HCT116 (cell line): Measurements from ENCODE around the gene UBTD2. TPM values are rescaled to one million over a fixed set of nuclear protein-coding genes. Genes with fewer than 3 reads are reported as not detected.

ENCODE experiments used
- ATAC-seq: fragments of 200-7000 bp; cut with Tn5 transposase; 2 replicates; pipeline ENCODE4 v1.9.1; 2020; ENCODE audit warnings: mild to moderate bottlenecking, moderate library complexity
- BruUV-seq: library from RNA; stranded (reverse); fragments of 400-500 nt; replicated peaks from 2 replicates; lab custom pipeline; 2021; lab: Mats Ljungman, UMichigan
- CTCF ChIA-PET: fragments of 300-600 bp; sonication (Branson Sonifier 250); formaldehyde crosslinking; loops from one replicate; lab custom pipeline; 2021; ENCODE audit warnings: antibody characterized with exemption; lab: Charles Lee
- POLR2A ChIA-PET: fragments of 300-600, 350-600 bp; sonication (Branson Sonifier 250); formaldehyde crosslinking; loops from one replicate; lab custom pipeline; 2021; ENCODE audit warnings: antibody characterized with exemption; lab: Charles Lee
- RAD21 ChIA-PET, 2 experiments: fragments of 300-600 bp; sonication (Branson Sonifier 250); formaldehyde crosslinking; loops; one replicate each; lab custom pipeline; 2023; ENCODE audit warnings: low total read pairs in 2 of 2; ENCODE audit not compliant: uncharacterized antibody in 2 of 2, unreplicated experiment in 2 of 2, low non-redundant PET in 1 of 2; lab: Charles Lee
- DNase-seq: peaks from one replicate; pipeline ENCODE4 v3.0.0-alpha.2; 2010; ENCODE audit warnings: low read depth, low spot score
- H2AFZ ChIP-seq: fragments of 200-600 bp; shearing (Covaris generic), sonication (generic); 2 replicates; pipeline ENCODE4 v1.6.1; 2017; ENCODE audit warnings: low read depth, mixed run types, mixed read lengths, antibody characterized with exemption, low read length; ENCODE audit not compliant: poor library complexity, severe bottlenecking
- H3K27ac ChIP-seq: 2 replicates; pipeline ENCODE4 v1.5.1; 2012; ENCODE audit warnings: low read depth, low read length
- H3K27me3 ChIP-seq: fragments of 200-600 bp; sonication (generic); 2 replicates; pipeline ENCODE4 v1.6.1; 2016; ENCODE audit warnings: mixed run types, low read length, mixed read lengths; ENCODE audit not compliant: insufficient read depth
- H3K36me3 ChIP-seq, 2 experiments: fragments of 200-500 bp in 1 of 2; fragments of 200-600 bp in 1 of 2; sonication (Bioruptor generic) in 1 of 2; sonication (generic) in 1 of 2; 2 replicates each; pipeline versions ENCODE4 v1.5.1 to v1.6.1; 2014 to 2016; ENCODE audit warnings: low read length in 2 of 2, inconsistent platforms in 1 of 2, mixed read lengths in 1 of 2, mixed run types in 1 of 2; ENCODE audit not compliant: insufficient read depth in 2 of 2, control insufficient read depth in 1 of 2
- H3K4me1 ChIP-seq, 2 experiments: fragments of 200-600 bp in 1 of 2; sonication (generic) in 1 of 2; 2 replicates each; pipeline versions ENCODE4 v1.5.1 to v1.6.1; 2012 to 2017; ENCODE audit warnings: low read length in 2 of 2, inconsistent platforms in 1 of 2, mild to moderate bottlenecking in 1 of 2, mixed read lengths in 1 of 2, mixed run types in 1 of 2, moderate library complexity in 1 of 2; ENCODE audit not compliant: insufficient read depth in 2 of 2, control insufficient read depth in 1 of 2
- H3K4me2 ChIP-seq: fragments of 200-600 bp; sonication (generic); 2 replicates; pipeline ENCODE4 v1.6.1; 2017; ENCODE audit warnings: mixed run types, low read length, mixed read lengths
- H3K4me3 ChIP-seq, 2 experiments: fragments of 200-600 bp in 1 of 2; sonication (generic) in 1 of 2; replicated peaks in 1 of 2; 2 replicates each; pipeline ENCODE4 v1.5.1; 2011 to 2016; ENCODE audit warnings: low read length in 2 of 2, control low read depth in 1 of 2, low read depth in 1 of 2, mild to moderate bottlenecking in 1 of 2, mixed read lengths in 1 of 2, mixed run types in 1 of 2
- H3K79me2 ChIP-seq: fragments of 200-600 bp; sonication (generic); 2 replicates; pipeline ENCODE4 v1.6.1; 2017; ENCODE audit warnings: mild to moderate bottlenecking, mixed run types, low read length, moderate library complexity, mixed read lengths; ENCODE audit not compliant: insufficient read depth
- H3K9ac ChIP-seq: fragments of 200-600 bp; sonication (generic); 2 replicates; pipeline ENCODE4 v1.6.1; 2016; ENCODE audit warnings: low read length, mixed read lengths
- H3K9me2 ChIP-seq: fragments of 200-600 bp; sonication (generic), shearing (Covaris generic); 2 replicates; pipeline ENCODE4 v1.6.1; 2017; ENCODE audit warnings: mixed run types, mild to moderate bottlenecking, moderate library complexity; ENCODE audit not compliant: insufficient read depth
- H3K9me3 ChIP-seq, 2 experiments: fragments of 200-500 bp in 1 of 2; fragments of 200-600 bp in 1 of 2; sonication (Bioruptor generic) in 1 of 2; sonication (generic) in 1 of 2; 2 replicates each; pipeline ENCODE4 v1.6.1; 2014 to 2017; ENCODE audit warnings: low read length in 2 of 2, mixed read lengths in 2 of 2, inconsistent platforms in 1 of 2, low read depth in 1 of 2, mild to moderate bottlenecking in 1 of 2, mixed run types in 1 of 2, moderate library complexity in 1 of 2; ENCODE audit not compliant: control insufficient read depth in 1 of 2, insufficient read depth in 1 of 2
- H4K20me1 ChIP-seq: fragments of 200-600 bp; sonication (generic), shearing (Covaris generic); 2 replicates; pipeline ENCODE4 v1.6.1; 2017; ENCODE audit warnings: mixed run types, mild to moderate bottlenecking, moderate library complexity; ENCODE audit not compliant: insufficient read depth
- CTCF ChIP-seq, 3 experiments: fragments of 200-600 bp in 1 of 3; sonication (generic) in 1 of 3; IDR thresholded peaks in 2 of 3; conservative IDR thresholded peaks in 1 of 3; 2 replicates each; pipeline ENCODE4 v1.5.1; 2012 to 2017; ENCODE audit warnings: low read depth in 2 of 3, low read length in 2 of 3, antibody characterized with exemption in 1 of 3, borderline replicate concordance in 1 of 3, control low read depth in 1 of 3, mild to moderate bottlenecking in 1 of 3, mixed read lengths in 1 of 3, mixed run types in 1 of 3, moderate library complexity in 1 of 3; ENCODE audit not compliant: insufficient read depth in 1 of 3
- EGR1 ChIP-seq: IDR thresholded peaks from 2 replicates; pipeline ENCODE4 v1.6.1; 2012; ENCODE audit warnings: low read depth
- EZH2phosphoT487 ChIP-seq: fragments of 200-600 bp; IDR thresholded peaks from 2 replicates; pipeline ENCODE4 v1.6.1; 2018; ENCODE audit warnings: antibody characterized with exemption, borderline replicate concordance
- JUND ChIP-seq: IDR thresholded peaks from 2 replicates; pipeline ENCODE4 v1.6.1; 2012
- MAX ChIP-seq: IDR thresholded peaks from 2 replicates; pipeline ENCODE4 v1.6.1; 2012
- RAD21 ChIP-seq: IDR thresholded peaks from 2 replicates; pipeline ENCODE4 v1.6.1; 2012; ENCODE audit warnings: low read depth, mild to moderate bottlenecking
- REST ChIP-seq: IDR thresholded peaks from 2 replicates; pipeline ENCODE4 v1.6.1; 2012; ENCODE audit warnings: low read depth
- TCF7L2 ChIP-seq: IDR thresholded peaks from 2 replicates; pipeline ENCODE4 v1.7.0; 2011; ENCODE audit warnings: borderline replicate concordance, inconsistent platforms; ENCODE audit not compliant: insufficient read depth, insufficient read length; ENCODE audit errors: extremely low read depth
- YY1 ChIP-seq: IDR thresholded peaks from 2 replicates; pipeline ENCODE4 v1.6.1; 2011; ENCODE audit warnings: low read length, low read depth, moderate library complexity, mild to moderate bottlenecking; ENCODE audit not compliant: insufficient replicate concordance; ENCODE audit errors: extremely low read depth
- ZBTB33 ChIP-seq: IDR thresholded peaks from 2 replicates; pipeline ENCODE4 v1.6.1; 2011; ENCODE audit warnings: mild to moderate bottlenecking, low read length, moderate library complexity; ENCODE audit not compliant: insufficient replicate concordance; ENCODE audit errors: extremely low read depth
- ZFX ChIP-seq: fragments of 450-650 bp; IDR thresholded peaks from 2 replicates; pipeline ENCODE4 v1.6.1; 2017
- intact Hi-C: fragments of 100-400 bp; cut with micrococcal nuclease; formaldehyde crosslinking; loops from 2 replicates; pipeline ENCODE4 v1.10.0; 2022
- total RNA-seq: library from RNA; stranded (reverse); gene quantifications from one replicate; pipeline ENCODE4 v1.2.1, GENCODE V29; 2021; ENCODE audit not compliant: unreplicated experiment

Gene UBTD2
- total RNA-seq, 1 experiment from 2014 or later, result 15.9 TPM

DNA sequence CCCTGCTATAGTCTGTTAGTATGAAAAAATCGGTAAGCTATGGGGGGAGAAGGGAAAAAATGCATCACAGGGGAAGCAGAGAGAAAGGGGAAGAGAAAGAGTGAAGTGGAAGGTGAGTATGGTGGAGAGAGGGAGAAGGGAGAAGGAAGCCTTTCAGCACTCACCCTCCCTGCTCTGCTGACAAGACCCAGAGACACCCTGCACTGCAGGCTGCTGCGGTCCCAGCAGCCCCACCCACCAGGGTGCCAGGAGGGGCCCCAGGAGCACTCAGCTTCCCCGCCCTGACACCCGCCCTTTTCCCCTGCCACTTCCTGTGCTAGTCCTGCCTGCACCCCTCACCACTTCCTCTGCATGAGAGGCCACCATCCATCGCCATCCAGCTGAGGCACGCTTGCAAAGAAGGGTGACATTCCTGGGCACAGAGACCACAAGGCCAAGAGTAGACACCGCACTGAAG is 108.3 kb downstream of the UBTD2 start:
- ChIA-PET CTCF (interaction anchor here (0.8 to 1.6 kb wide), 2 partner anchors 13 to 52 kb away, joined by 3 to 8 read pairs; partner anchors contain the start of gene STK10), POLR2A (interaction anchor here (0.7 to 2.0 kb wide), 2 partner anchors 13 to 15 kb away, joined by 4 to 9 read pairs; partner anchors contain the start of gene STK10), RAD21 (interaction anchor here in 1 of 2 experiments (0.7 kb wide), 1 partner anchor 116 kb away, joined by 6 read pairs; no protein-coding TSS in a partner anchor)
- Histone ChIP-seq H4K20me1 (no peaks in the 10 kb centered on the region), H3K27ac (0 out of 2 replicates have a peak overlapping the region, but pooled peaks have one; percentile 61), H3K4me1 (peaks cover 25 to 42% of the 10 kb centered on the region in 2 experiments), H3K9ac (peak overlapping the region; percentile 41), H2AFZ (no peak overlapping the region), H3K4me3 (peak overlapping the region; percentile 4 to 54; a peak in 3 of 4 replicates), H3K27me3 (no peaks in the 10 kb centered on the region), H3K79me2 (peaks cover 22% of the 10 kb centered on the region), H3K36me3 (no peaks in the 10 kb centered on the region), H3K9me2 (no peaks in the 10 kb centered on the region), H3K4me2 (peak overlapping the region; percentile 72), H3K9me3 (no peaks in the 10 kb centered on the region)
- no peak for TF ChIP-seq MAX
- TF ChIP-seq ZBTB33, result no peak
- TF ChIP-seq ZFX, result no peak
- TF ChIP-seq EZH2phosphoT487, result no peak
- TF ChIP-seq YY1, result no peak
- no peak for TF ChIP-seq CTCF (IDR thresholded peaks at IDR 0.05 in 2 of 3, conservative IDR thresholded peaks at IDR 0.05 in 1 of 3; ENCODE audit: borderline replicate concordance in 1 of 3, insufficient read depth in 1 of 3, low read depth in 2 of 3, low read length in 2 of 3)
- TF ChIP-seq REST, result no peak
- TF ChIP-seq TCF7L2, result no peak
- no peak for TF ChIP-seq RAD21
- TF ChIP-seq JUND, result no peak
- no peak for TF ChIP-seq EGR1
- DNase-seq (no peak), ATAC-seq (peak; percentile 52)
- no TSS peak for BruUV-seq
- intact Hi-C loops, result no loop called here
